ENCODE results near the gene ZBTB46.

ZBTB46 gene

DNA sequence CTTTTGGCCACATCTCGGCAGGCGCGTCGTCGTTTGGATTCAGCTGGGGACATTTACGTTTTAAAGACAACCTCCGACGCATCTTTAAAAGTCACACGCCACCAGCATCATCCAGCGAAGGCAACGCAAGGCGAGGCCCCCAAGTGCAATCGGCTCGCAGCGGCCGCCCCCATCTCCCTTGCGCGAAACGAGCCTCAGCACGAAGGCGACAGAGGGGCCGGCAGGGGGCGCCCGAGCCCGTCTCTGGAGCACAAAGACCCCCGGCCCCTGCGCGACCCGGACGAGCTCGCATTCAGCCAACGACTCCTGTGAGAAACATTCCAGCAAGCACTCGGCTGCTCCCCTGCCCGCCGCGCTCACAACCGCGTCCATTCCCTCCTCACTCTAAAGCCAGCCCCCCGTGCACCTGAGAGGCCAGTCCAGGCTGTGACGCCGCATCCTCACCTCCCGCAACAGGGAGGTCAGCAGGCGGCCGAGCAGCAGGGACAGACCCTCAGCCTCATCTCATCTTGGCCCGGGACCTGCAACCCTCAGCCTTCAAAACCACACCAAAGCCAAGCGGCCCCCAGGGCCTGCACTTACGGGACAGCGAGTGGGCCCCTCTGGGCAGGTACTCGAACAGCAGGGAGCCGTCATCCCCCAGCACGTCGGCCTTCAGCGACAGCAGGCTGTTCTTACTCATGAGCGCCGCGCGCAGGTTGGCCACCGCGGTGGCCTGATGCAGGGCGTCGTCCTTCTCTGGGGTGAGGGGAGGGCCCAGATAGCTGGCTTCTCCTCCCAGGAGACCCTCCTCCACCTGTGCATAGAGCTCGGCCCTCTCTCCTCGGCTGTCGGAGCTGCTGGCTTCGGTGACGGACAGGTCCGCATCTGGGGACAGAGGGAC is 55.7 kb downstream of the ZBTB46 start:
- Histone ChIP-seq H4K20me1 (ENCODE audit: insufficient read depth, low read length, poor library complexity, severe bottlenecking) (no peaks in the 10 kb centered on the region), H2AFZ (ENCODE audit: low read length) (no peak overlapping the region), H3K9ac (ENCODE audit: low read depth, low read length, poor library complexity, severe bottlenecking) (no peak overlapping the region), H3K27me3 (ENCODE audit: insufficient read depth, low read length, poor library complexity, severe bottlenecking) (no peaks in the 10 kb centered on the region), H3K4me1 (ENCODE audit: insufficient read depth, low read length, poor library complexity, severe bottlenecking) (no peaks in the 10 kb centered on the region), H3K4me2 (ENCODE audit: low read depth, low read length, poor library complexity, severe bottlenecking) (no peak overlapping the region), H3K36me3 (ENCODE audit: insufficient read depth, low read length) (no peaks in the 10 kb centered on the region), H3K79me2 (ENCODE audit: insufficient read depth, low read length) (no peaks in the 10 kb centered on the region), H3K4me3 (ENCODE audit: low read length, poor library complexity, severe bottlenecking) (no peak overlapping the region), H3K9me2 (replicated peaks; ENCODE audit: low read depth, low read length) (no peaks in the 10 kb centered on the region), H3F3A (ENCODE audit: low read depth) (no peaks in the 10 kb centered on the region), H3K9me3 (ENCODE audit: insufficient read depth, low read depth, low read length) (no peaks in the 10 kb centered on the region)
- TF ChIP-seq CTCF (conservative IDR thresholded peaks at IDR 0.05; ENCODE audit: low read length) (no peak; the same call in 1 of the 2 replicates), EZH2phosphoT487 (IDR thresholded peaks at IDR 0.05; ENCODE audit: borderline replicate concordance) (no peak)

DNA sequence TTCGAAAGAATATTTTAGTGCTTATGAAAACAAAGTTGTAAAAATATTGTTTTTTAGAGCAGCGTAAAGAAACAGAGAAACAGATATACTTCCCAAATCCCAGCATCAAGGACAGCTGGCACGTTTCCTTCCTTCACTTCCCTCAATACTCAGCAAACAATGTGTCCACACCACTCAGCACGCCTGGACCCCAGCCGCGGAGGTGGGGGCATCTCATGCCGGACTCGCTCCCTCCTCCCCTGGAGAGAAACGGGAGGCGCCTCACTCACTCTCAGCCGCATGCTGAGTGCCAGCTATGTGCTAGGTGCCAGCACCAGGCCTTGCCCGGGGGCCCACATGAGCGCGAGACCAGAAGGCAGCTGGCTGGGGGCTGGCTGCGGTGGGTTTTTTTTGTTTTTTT is 56.8 kb downstream of the ZBTB46 start:
- Histone ChIP-seq H3K4me3 (ENCODE audit: low read length, poor library complexity, severe bottlenecking) (no peak overlapping the region), H3K9me3 (ENCODE audit: insufficient read depth, low read depth, low read length) (no peaks in the 10 kb centered on the region), H3K9me2 (replicated peaks; ENCODE audit: low read depth, low read length) (no peaks in the 10 kb centered on the region), H3K4me2 (ENCODE audit: low read depth, low read length, poor library complexity, severe bottlenecking) (no peak overlapping the region), H3F3A (ENCODE audit: low read depth) (no peaks in the 10 kb centered on the region), H3K4me1 (ENCODE audit: insufficient read depth, low read length, poor library complexity, severe bottlenecking) (no peaks in the 10 kb centered on the region), H3K9ac (ENCODE audit: low read depth, low read length, poor library complexity, severe bottlenecking) (no peak overlapping the region), H3K36me3 (ENCODE audit: insufficient read depth, low read length) (no peaks in the 10 kb centered on the region), H3K27me3 (ENCODE audit: insufficient read depth, low read length, poor library complexity, severe bottlenecking) (no peaks in the 10 kb centered on the region), H2AFZ (ENCODE audit: low read length) (no peak overlapping the region), H4K20me1 (ENCODE audit: insufficient read depth, low read length, poor library complexity, severe bottlenecking) (no peaks in the 10 kb centered on the region), H3K79me2 (ENCODE audit: insufficient read depth, low read length) (no peaks in the 10 kb centered on the region)
- no peak for TF ChIP-seq CTCF (conservative IDR thresholded peaks at IDR 0.05; ENCODE audit: low read length)
- no peak for TF ChIP-seq EZH2phosphoT487 (IDR thresholded peaks at IDR 0.05; ENCODE audit: borderline replicate concordance)

GRCh38 chr20:63773571-63774241 is 57.4 kb downstream of the ZBTB46 start:
- Histone ChIP-seq H3K9ac (ENCODE audit: low read depth, low read length, poor library complexity, severe bottlenecking) (no peak overlapping the region), H3K4me2 (ENCODE audit: low read depth, low read length, poor library complexity, severe bottlenecking) (no peak overlapping the region), H3K36me3 (ENCODE audit: insufficient read depth, low read length) (no peaks in the 10 kb centered on the region), H4K20me1 (ENCODE audit: insufficient read depth, low read length, poor library complexity, severe bottlenecking) (no peaks in the 10 kb centered on the region), H3F3A (ENCODE audit: low read depth) (no peaks in the 10 kb centered on the region), H3K79me2 (ENCODE audit: insufficient read depth, low read length) (no peaks in the 10 kb centered on the region), H2AFZ (ENCODE audit: low read length) (no peak overlapping the region), H3K4me3 (ENCODE audit: low read length, poor library complexity, severe bottlenecking) (no peak overlapping the region), H3K4me1 (ENCODE audit: insufficient read depth, low read length, poor library complexity, severe bottlenecking) (no peaks in the 10 kb centered on the region), H3K27me3 (ENCODE audit: insufficient read depth, low read length, poor library complexity, severe bottlenecking) (no peaks in the 10 kb centered on the region), H3K9me3 (ENCODE audit: insufficient read depth, low read depth, low read length) (no peaks in the 10 kb centered on the region), H3K9me2 (replicated peaks; ENCODE audit: low read depth, low read length) (no peaks in the 10 kb centered on the region)
- TF ChIP-seq EZH2phosphoT487 (IDR thresholded peaks at IDR 0.05; ENCODE audit: borderline replicate concordance) (no peak), CTCF (conservative IDR thresholded peaks at IDR 0.05; ENCODE audit: low read length) (no peak)
